ENCODE results near the gene KIF16B. TPM values are rescaled to one million over a fixed set of nuclear protein-coding genes. Genes with fewer than 3 reads are reported as not detected.

Gene KIF16B
- total RNA-seq, 1 experiment from 2014 or later, result 6.1 TPM

- no peaks in the 10 kb centered on the region for H3K4me1 ChIP-seq (ENCODE audit: low read length)
- no peaks in the 10 kb centered on the region for H3K79me2 ChIP-seq (ENCODE audit: low read length)
- no peaks in the 10 kb centered on the region for H3K9me3 ChIP-seq (ENCODE audit: low read length)
- no peaks in the 10 kb centered on the region for H3K36me3 ChIP-seq (ENCODE audit: insufficient read depth, low read length)
- H3K4me3 ChIP-seq (ENCODE audit: low read length), result no peak overlapping the region
- no peak overlapping the region for H3K4me2 ChIP-seq (ENCODE audit: low read depth, low read length, poor library complexity, severe bottlenecking)
- H3K27me3 ChIP-seq (ENCODE audit: low read length), result no peaks in the 10 kb centered on the region
- no peaks in the 10 kb centered on the region for H4K20me1 ChIP-seq (ENCODE audit: insufficient read depth, low read depth, low read length)
- no peak for DNase-seq
- H2AFZ ChIP-seq (ENCODE audit: low read length), result no peak overlapping the region
- no peak overlapping the region for H3K9ac ChIP-seq (ENCODE audit: low read length)
- H3K27ac ChIP-seq (ENCODE audit: low read length), result no peak overlapping the region
- no peaks in the 10 kb centered on the region for H3K9me2 ChIP-seq (replicated peaks; ENCODE audit: insufficient read depth, low read length)
Measured at GRCh38 chr20:16615199-16615598, 42.0 kb upstream of the KIF16B start.

GRCh38 chr20:16613954-16614353, 40.7 kb upstream of the KIF16B start:
- no peak overlapping the region for H3K9ac ChIP-seq (ENCODE audit: low read length)
- H3K36me3 ChIP-seq (ENCODE audit: insufficient read depth, low read length), result no peaks in the 10 kb centered on the region
- no peaks in the 10 kb centered on the region for H3K9me2 ChIP-seq (replicated peaks; ENCODE audit: insufficient read depth, low read length)
- H2AFZ ChIP-seq (ENCODE audit: low read length), result no peak overlapping the region
- H3K9me3 ChIP-seq (ENCODE audit: low read length), result no peaks in the 10 kb centered on the region
- no peak overlapping the region for H3K4me3 ChIP-seq (ENCODE audit: low read length)
- no peaks in the 10 kb centered on the region for H4K20me1 ChIP-seq (ENCODE audit: insufficient read depth, low read depth, low read length)
- DNase-seq, result no peak
- H3K27me3 ChIP-seq (ENCODE audit: low read length), result no peaks in the 10 kb centered on the region
- no peaks in the 10 kb centered on the region for H3K4me1 ChIP-seq (ENCODE audit: low read length)
- H3K79me2 ChIP-seq (ENCODE audit: low read length), result no peaks in the 10 kb centered on the region
- H3K4me2 ChIP-seq (ENCODE audit: low read depth, low read length, poor library complexity, severe bottlenecking), result no peak overlapping the region
- no peak overlapping the region for H3K27ac ChIP-seq (ENCODE audit: low read length)

GRCh38 chr20:16612706-16613105, 39.5 kb upstream of the KIF16B start:
- H4K20me1 ChIP-seq (ENCODE audit: insufficient read depth, low read depth, low read length), result no peaks in the 10 kb centered on the region
- H3K79me2 ChIP-seq (ENCODE audit: low read length), result no peaks in the 10 kb centered on the region
- H3K27me3 ChIP-seq (ENCODE audit: low read length), result no peaks in the 10 kb centered on the region
- no peaks in the 10 kb centered on the region for H3K9me2 ChIP-seq (replicated peaks; ENCODE audit: insufficient read depth, low read length)
- H3K27ac ChIP-seq (ENCODE audit: low read length), result no peak overlapping the region
- DNase-seq, result no peak
- H3K4me2 ChIP-seq (ENCODE audit: low read depth, low read length, poor library complexity, severe bottlenecking), result no peak overlapping the region
- no peaks in the 10 kb centered on the region for H3K36me3 ChIP-seq (ENCODE audit: insufficient read depth, low read length)
- no peak overlapping the region for H3K4me3 ChIP-seq (ENCODE audit: low read length)
- H3K4me1 ChIP-seq (ENCODE audit: low read length), result no peaks in the 10 kb centered on the region
- H3K9ac ChIP-seq (ENCODE audit: low read length), result no peak overlapping the region
- H2AFZ ChIP-seq (ENCODE audit: low read length), result no peak overlapping the region
- H3K9me3 ChIP-seq (ENCODE audit: low read length), result no peaks in the 10 kb centered on the region

GRCh38 chr20:16611817-16612216, 38.6 kb upstream of the KIF16B start:
- H3K4me3 ChIP-seq (ENCODE audit: low read length), result no peak overlapping the region
- no peaks in the 10 kb centered on the region for H3K27me3 ChIP-seq (ENCODE audit: low read length)
- no peaks in the 10 kb centered on the region for H4K20me1 ChIP-seq (ENCODE audit: insufficient read depth, low read depth, low read length)
- no peaks in the 10 kb centered on the region for H3K79me2 ChIP-seq (ENCODE audit: low read length)
- H2AFZ ChIP-seq (ENCODE audit: low read length), result no peak overlapping the region
- DNase-seq, result no peak
- no peaks in the 10 kb centered on the region for H3K9me2 ChIP-seq (replicated peaks; ENCODE audit: insufficient read depth, low read length)
- no peak overlapping the region for H3K9ac ChIP-seq (ENCODE audit: low read length)
- no peak overlapping the region for H3K27ac ChIP-seq (ENCODE audit: low read length)
- H3K36me3 ChIP-seq (ENCODE audit: insufficient read depth, low read length), result no peaks in the 10 kb centered on the region
- no peaks in the 10 kb centered on the region for H3K4me1 ChIP-seq (ENCODE audit: low read length)
- H3K4me2 ChIP-seq (ENCODE audit: low read depth, low read length, poor library complexity, severe bottlenecking), result no peak overlapping the region
- H3K9me3 ChIP-seq (ENCODE audit: low read length), result no peaks in the 10 kb centered on the region

- H3K4me2 ChIP-seq (ENCODE audit: low read depth, low read length, poor library complexity, severe bottlenecking), result no peak overlapping the region
- no peak overlapping the region for H3K4me3 ChIP-seq (ENCODE audit: low read length)
- H4K20me1 ChIP-seq (ENCODE audit: insufficient read depth, low read depth, low read length), result no peaks in the 10 kb centered on the region
- no peaks in the 10 kb centered on the region for H3K9me3 ChIP-seq (ENCODE audit: low read length)
- H3K9me2 ChIP-seq (replicated peaks; ENCODE audit: insufficient read depth, low read length), result no peaks in the 10 kb centered on the region
- H3K9ac ChIP-seq (ENCODE audit: low read length), result no peak overlapping the region
- H3K27me3 ChIP-seq (ENCODE audit: low read length), result no peaks in the 10 kb centered on the region
- H3K4me1 ChIP-seq (ENCODE audit: low read length), result no peaks in the 10 kb centered on the region
- H2AFZ ChIP-seq (ENCODE audit: low read length), result no peak overlapping the region
- H3K36me3 ChIP-seq (ENCODE audit: insufficient read depth, low read length), result no peaks in the 10 kb centered on the region
- no peak overlapping the region for H3K27ac ChIP-seq (ENCODE audit: low read length)
- DNase-seq, result no peak
- no peaks in the 10 kb centered on the region for H3K79me2 ChIP-seq (ENCODE audit: low read length)
Measured at GRCh38 chr20:16609066-16609465, 35.8 kb upstream of the KIF16B start.

- no peaks in the 10 kb centered on the region for H3K27me3 ChIP-seq (ENCODE audit: low read length)
Measured at GRCh38 chr20:16608277-16608650, 35.0 kb upstream of the KIF16B start.

GRCh38 chr20:16607364-16608276, 34.4 kb upstream of the KIF16B start:
- no peaks in the 10 kb centered on the region for H3K79me2 ChIP-seq (ENCODE audit: low read length)
- H3K36me3 ChIP-seq (ENCODE audit: insufficient read depth, low read length), result no peaks in the 10 kb centered on the region
- DNase-seq, result no peak
- H3K4me2 ChIP-seq (ENCODE audit: low read depth, low read length, poor library complexity, severe bottlenecking), result no peak overlapping the region
- H4K20me1 ChIP-seq (ENCODE audit: insufficient read depth, low read depth, low read length), result no peaks in the 10 kb centered on the region
- H3K27me3 ChIP-seq (ENCODE audit: low read length), result no peaks in the 10 kb centered on the region
- H3K9me3 ChIP-seq (ENCODE audit: low read length), result no peaks in the 10 kb centered on the region
- H3K9ac ChIP-seq (ENCODE audit: low read length), result no peak overlapping the region
- no peak overlapping the region for H3K27ac ChIP-seq (ENCODE audit: low read length)
- no peak overlapping the region for H3K4me3 ChIP-seq (ENCODE audit: low read length)
- no peaks in the 10 kb centered on the region for H3K4me1 ChIP-seq (ENCODE audit: low read length)
- H3K9me2 ChIP-seq (replicated peaks; ENCODE audit: insufficient read depth, low read length), result no peaks in the 10 kb centered on the region
- no peak overlapping the region for H2AFZ ChIP-seq (ENCODE audit: low read length)

More at GRCh38 chr20:16608277-16608650, 35.0 kb upstream of the KIF16B start:
- Histone ChIP-seq H3K9me2 (replicated peaks; ENCODE audit: insufficient read depth, low read length) (no peaks in the 10 kb centered on the region), H3K4me3 (ENCODE audit: low read length) (no peak overlapping the region), H2AFZ (ENCODE audit: low read length) (no peak overlapping the region), H4K20me1 (ENCODE audit: insufficient read depth, low read depth, low read length) (no peaks in the 10 kb centered on the region), H3K27ac (ENCODE audit: low read length) (no peak overlapping the region), H3K4me1 (ENCODE audit: low read length) (no peaks in the 10 kb centered on the region), H3K4me2 (ENCODE audit: low read depth, low read length, poor library complexity, severe bottlenecking) (no peak overlapping the region), H3K36me3 (ENCODE audit: insufficient read depth, low read length) (no peaks in the 10 kb centered on the region), H3K9ac (ENCODE audit: low read length) (no peak overlapping the region), H3K79me2 (ENCODE audit: low read length) (no peaks in the 10 kb centered on the region), H3K9me3 (ENCODE audit: low read length) (no peaks in the 10 kb centered on the region)
- DNase-seq, result peak; percentile 11

- H3K36me3 ChIP-seq (ENCODE audit: insufficient read depth, low read length), result no peaks in the 10 kb centered on the region
- H3K4me2 ChIP-seq (ENCODE audit: low read depth, low read length, poor library complexity, severe bottlenecking), result no peak overlapping the region
- H3K9me2 ChIP-seq (replicated peaks; ENCODE audit: insufficient read depth, low read length), result no peaks in the 10 kb centered on the region
- no peaks in the 10 kb centered on the region for H3K9me3 ChIP-seq (ENCODE audit: low read length)
- no peak overlapping the region for H2AFZ ChIP-seq (ENCODE audit: low read length)
- no peaks in the 10 kb centered on the region for H3K79me2 ChIP-seq (ENCODE audit: low read length)
- no peak overlapping the region for H3K4me3 ChIP-seq (ENCODE audit: low read length)
- no peak overlapping the region for H3K27ac ChIP-seq (ENCODE audit: low read length)
- H3K27me3 ChIP-seq (ENCODE audit: low read length), result no peaks in the 10 kb centered on the region
- H3K9ac ChIP-seq (ENCODE audit: low read length), result no peak overlapping the region
- no peak for DNase-seq
- H3K4me1 ChIP-seq (ENCODE audit: low read length), result no peaks in the 10 kb centered on the region
- no peaks in the 10 kb centered on the region for H4K20me1 ChIP-seq (ENCODE audit: insufficient read depth, low read depth, low read length)
Measured at GRCh38 chr20:16606468-16607070, 33.3 kb upstream of the KIF16B start.
